Measurements from ENCODE around the gene TERB2.
"Not testable (repeated sequence)": the region's sequence is repeated elsewhere in the genome, so short reads cannot be mapped to it uniquely, and the experiment has no call there.

DNA sequence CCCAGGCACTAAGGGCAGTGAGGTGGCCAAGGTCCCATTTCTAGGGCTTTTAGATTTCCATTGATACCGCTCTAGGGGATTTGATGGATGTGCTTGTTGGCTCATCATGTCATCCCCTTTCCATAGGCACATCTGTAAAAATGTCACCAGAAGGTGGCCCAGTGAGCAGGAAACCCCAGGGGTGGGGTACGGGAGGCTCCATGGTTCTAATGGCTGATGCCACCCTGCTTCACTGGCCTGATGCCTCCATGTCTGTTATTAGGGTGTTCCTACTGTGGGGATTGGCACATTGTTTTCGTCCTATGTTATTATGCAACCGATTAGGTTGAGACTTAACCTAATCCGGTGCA is 32.4 kb downstream of the TERB2 start:
- not testable (repeated sequence) for TF ChIP-seq POLR2A, CTCF (IDR thresholded peaks at IDR 0.05)

All from transverse colon (tissue), 3 donors.